ENCODE data around the gene ARMH3.

DNA sequence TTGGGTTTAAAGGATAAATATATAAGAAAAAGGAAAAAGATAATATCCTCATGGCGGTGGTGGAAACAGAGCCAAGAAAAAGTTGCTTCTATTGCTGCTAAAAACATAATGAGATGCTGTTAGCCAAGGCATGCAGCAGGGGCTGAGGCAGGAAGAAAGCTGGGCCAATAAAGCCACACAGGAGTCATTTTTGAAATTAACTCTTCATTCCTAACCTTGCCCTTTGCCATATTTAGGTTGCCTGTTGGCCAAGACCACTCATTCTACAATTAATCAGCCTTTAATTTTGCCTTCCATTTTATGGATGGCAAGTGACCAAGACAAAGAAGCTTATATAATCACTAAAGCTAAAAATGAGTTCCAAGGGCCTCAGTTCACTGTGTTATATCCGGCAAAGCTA lies 58.2 kb downstream of the ARMH3 start:
- TF ChIP-seq, protein P1, sequence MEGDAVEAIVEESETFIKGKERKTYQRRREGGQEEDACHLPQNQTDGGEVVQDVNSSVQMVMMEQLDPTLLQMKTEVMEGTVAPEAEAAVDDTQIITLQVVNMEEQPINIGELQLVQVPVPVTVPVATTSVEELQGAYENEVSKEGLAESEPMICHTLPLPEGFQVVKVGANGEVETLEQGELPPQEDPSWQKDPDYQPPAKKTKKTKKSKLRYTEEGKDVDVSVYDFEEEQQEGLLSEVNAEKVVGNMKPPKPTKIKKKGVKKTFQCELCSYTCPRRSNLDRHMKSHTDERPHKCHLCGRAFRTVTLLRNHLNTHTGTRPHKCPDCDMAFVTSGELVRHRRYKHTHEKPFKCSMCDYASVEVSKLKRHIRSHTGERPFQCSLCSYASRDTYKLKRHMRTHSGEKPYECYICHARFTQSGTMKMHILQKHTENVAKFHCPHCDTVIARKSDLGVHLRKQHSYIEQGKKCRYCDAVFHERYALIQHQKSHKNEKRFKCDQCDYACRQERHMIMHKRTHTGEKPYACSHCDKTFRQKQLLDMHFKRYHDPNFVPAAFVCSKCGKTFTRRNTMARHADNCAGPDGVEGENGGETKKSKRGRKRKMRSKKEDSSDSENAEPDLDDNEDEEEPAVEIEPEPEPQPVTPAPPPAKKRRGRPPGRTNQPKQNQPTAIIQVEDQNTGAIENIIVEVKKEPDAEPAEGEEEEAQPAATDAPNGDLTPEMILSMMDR (conservative IDR thresholded peaks at IDR 0.05 in 1 of 2, IDR thresholded peaks at IDR 0.05 in 1 of 2; ENCODE audit: extremely low read depth in 1 of 2, insufficient read depth in 1 of 2, low read depth in 1 of 2, low read length in 2 of 2), result no peak
- no peak for TF ChIP-seq EZH2 (IDR thresholded peaks at IDR 0.05; ENCODE audit: borderline replicate concordance, low read length)

Measured in mammary epithelial cell (primary cell).